ENCODE results near the gene KDM4C. TPM values are rescaled to one million over a fixed set of nuclear protein-coding genes. Genes with fewer than 3 reads are reported as not detected.

KDM4C gene
- total and polyA plus RNA-seq, 8 donors = 6.7 to 129 (median 79.9) TPM

GRCh38 chr9:6833518-6834192 lies 75.9 kb downstream of the KDM4C start:
- intact Hi-C loops (cut with DNase I; ENCODE audit: low total_unique reads) = no loop called here
- 71 to 75% (median 72%) methylated on average over 12 of the region's 12 CpGs for WGBS, 5 donors
- Histone ChIP-seq H3K9me3 (peaks cover 0 to 5% (median 0%) of the 10 kb centered on the region in 4 donors), H3K36me3 (peaks cover 14 to 39% (median 28%) of the 10 kb centered on the region in 4 donors), H3K4me3 (no peak overlapping the region), H3K4me1 (peaks cover 0 to 7% (median 5%) of the 10 kb centered on the region in 4 donors), H3K27me3 (no peaks in the 10 kb centered on the region), H3K27ac (no peak overlapping the region)
- no peak for DNase-seq
- TF ChIP-seq POLR2AphosphoS5 (IDR thresholded peaks at IDR 0.05) (no peak), POLR2A (IDR thresholded peaks at IDR 0.05) (no peak), CTCF (IDR thresholded peaks at IDR 0.05) (no peak), EP300 (IDR thresholded peaks at IDR 0.05) (no peak)

GRCh38 chr9:6834306-6834705 lies 76.5 kb downstream of the KDM4C start:
- DNase-seq = no peak
- peaks cover 14 to 38% (median 26%) of the 10 kb centered on the region in 4 donors for H3K36me3 ChIP-seq
- intact Hi-C loops (cut with DNase I; ENCODE audit: low total_unique reads) = no loop called here
- H3K27ac ChIP-seq = no peak overlapping the region
- no peak overlapping the region for H3K4me3 ChIP-seq
- no peaks in the 10 kb centered on the region for H3K27me3 ChIP-seq
- TF ChIP-seq CTCF (IDR thresholded peaks at IDR 0.05) = no peak
- TF ChIP-seq POLR2A (IDR thresholded peaks at IDR 0.05) = no peak
- no peak for TF ChIP-seq POLR2AphosphoS5 (IDR thresholded peaks at IDR 0.05)
- TF ChIP-seq EP300 (IDR thresholded peaks at IDR 0.05) = no peak
- WGBS, 5 donors = 96 to 98% (median 97%) methylated on average over 20 of the region's 20 CpGs
- peaks cover 0 to 5% (median 0%) of the 10 kb centered on the region in 4 donors for H3K9me3 ChIP-seq
- peaks cover 0 to 7% (median 5%) of the 10 kb centered on the region in 4 donors for H3K4me1 ChIP-seq

- H3K4me3 ChIP-seq = no peak overlapping the region
- H3K4me1 ChIP-seq = peaks cover 0 to 7% (median 5%) of the 10 kb centered on the region in 4 donors
- WGBS, 5 donors = 24 to 57% (median 40%) methylated on average over 6 of the region's 6 CpGs
- intact Hi-C loops (cut with DNase I; ENCODE audit: low total_unique reads) = no loop called here
- H3K36me3 ChIP-seq = peaks cover 14 to 26% (median 20%) of the 10 kb centered on the region in 4 donors
- no peak for DNase-seq
- no peaks in the 10 kb centered on the region for H3K9me3 ChIP-seq
- TF ChIP-seq POLR2A (IDR thresholded peaks at IDR 0.05) (no peak), EP300 (IDR thresholded peaks at IDR 0.05) (no peak), CTCF (IDR thresholded peaks at IDR 0.05) (no peak), POLR2AphosphoS5 (IDR thresholded peaks at IDR 0.05) (no peak)
- H3K27me3 ChIP-seq = no peaks in the 10 kb centered on the region
- H3K27ac ChIP-seq = no peak overlapping the region
Measured at GRCh38 chr9:6838158-6838557, 80.4 kb downstream of the KDM4C start.

- Histone ChIP-seq H3K9me3 (no peaks in the 10 kb centered on the region), H3K36me3 (peaks cover 0 to 9% (median 4%) of the 10 kb centered on the region in 4 donors), H3K4me3 (no peak overlapping the region), H3K27ac (no peak overlapping the region), H3K4me1 (peaks cover 0 to 15% (median 5%) of the 10 kb centered on the region in 4 donors), H3K27me3 (no peaks in the 10 kb centered on the region)
- 67 to 89% (median 80%) methylated on average over 3 of the region's 3 CpGs for WGBS, 5 donors
- DNase-seq = no peak
- intact Hi-C loops (cut with DNase I; ENCODE audit: low total_unique reads) = no loop called here
- TF ChIP-seq EP300 (IDR thresholded peaks at IDR 0.05) (no peak), CTCF (IDR thresholded peaks at IDR 0.05) (no peak), POLR2A (IDR thresholded peaks at IDR 0.05) (no peak), POLR2AphosphoS5 (IDR thresholded peaks at IDR 0.05) (no peak)
Measured at GRCh38 chr9:6842584-6842947, 84.8 kb downstream of the KDM4C start.
